Erythroblast (primary cell): ENCODE measurements around the gene DOCK2.
"Not testable (repeated sequence)": the region's sequence is repeated elsewhere in the genome, so short reads cannot be mapped to it uniquely, and the experiment has no call there.

Experiments
- DNase-seq, 2 experiments: peaks; one replicate each; lab custom pipeline; 2025; lab: John Stamatoyannopoulos, UW
- GATA1 ChIP-seq: IDR thresholded peaks from 2 replicates; pipeline ENCODE4 v1.6.1; 2011; ENCODE audit warnings: low read depth, mild to moderate bottlenecking, control low read depth, low read length, moderate library complexity
- POLR2A ChIP-seq: IDR thresholded peaks from 2 replicates; pipeline ENCODE4 v1.6.1; 2011; ENCODE audit warnings: mild to moderate bottlenecking, low read length

The DOCK2 gene

DNA sequence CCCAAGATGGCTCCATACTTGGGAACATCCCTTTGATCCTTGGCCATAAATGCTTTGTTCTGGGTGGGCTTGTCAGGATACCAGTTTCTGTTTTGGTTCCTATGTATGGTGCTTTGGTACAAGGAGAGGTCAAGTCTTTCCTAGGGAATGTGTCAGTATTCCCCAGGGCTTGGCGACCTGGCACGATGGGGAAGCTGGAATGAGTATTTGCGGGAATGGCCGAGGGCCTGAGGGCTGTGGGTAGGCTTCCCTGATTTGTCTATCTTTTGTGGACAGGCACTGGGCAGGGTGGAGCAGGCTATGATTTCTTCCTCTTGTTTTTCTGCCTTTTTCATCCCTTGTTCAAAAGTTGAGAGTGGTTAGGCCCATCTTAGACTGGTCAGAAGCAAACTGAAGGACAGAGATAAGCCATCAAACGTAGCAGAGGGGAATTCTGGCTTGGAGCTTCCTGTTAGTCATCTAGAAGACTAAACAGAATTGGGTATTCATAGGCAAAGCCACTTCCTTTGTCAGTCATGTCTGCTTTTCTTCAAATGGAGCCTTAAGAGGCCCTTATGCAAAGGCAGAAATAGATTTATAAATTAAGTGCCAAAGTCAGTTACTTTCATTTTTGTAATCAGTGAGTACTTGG is 13.7 kb downstream of the DOCK2 start:
- no peak for DNase-seq
- no peak for TF ChIP-seq POLR2A

DNA sequence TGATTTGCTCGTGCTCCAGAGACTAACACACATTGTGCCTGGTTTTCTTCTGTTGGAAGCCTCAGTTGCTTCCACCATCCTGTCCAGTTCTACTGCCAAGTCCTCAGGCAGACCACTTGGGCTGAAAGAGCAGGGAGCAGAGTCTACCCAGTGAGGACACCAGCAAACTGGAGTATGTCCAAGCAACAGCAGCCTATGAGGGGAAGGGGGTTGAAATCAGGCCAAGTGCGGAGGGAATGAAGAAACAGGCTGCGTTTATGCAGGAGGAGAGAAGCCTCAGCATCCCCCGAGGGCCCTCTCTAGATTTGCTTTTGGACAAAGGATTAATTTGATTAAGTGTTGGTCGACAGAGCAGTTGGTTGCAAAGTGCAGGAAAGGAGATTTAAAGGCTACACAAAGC is 14.5 kb downstream of the DOCK2 start:
- TF ChIP-seq GATA1, result no peak
- no peak for TF ChIP-seq POLR2A
- no peak for DNase-seq

DNA sequence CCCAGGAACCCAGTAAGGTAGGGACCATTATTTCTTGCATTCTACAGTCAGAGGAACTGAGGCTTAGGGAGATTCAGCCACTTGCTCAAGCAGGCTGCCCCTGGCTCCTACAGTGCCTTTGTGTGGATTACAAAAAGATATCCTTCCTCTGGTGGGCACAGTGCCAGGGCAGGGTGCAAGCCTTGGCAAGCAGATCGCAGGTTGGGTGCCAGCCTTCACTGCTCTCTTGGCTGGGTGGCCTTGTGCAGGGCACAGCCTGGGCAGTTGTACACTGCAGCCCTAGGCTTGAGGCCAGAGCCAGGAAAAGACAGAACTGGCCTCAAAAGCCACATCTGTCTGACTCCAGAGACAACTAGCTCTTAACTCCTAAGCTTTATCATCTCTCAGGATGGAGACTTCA is 15.0 kb downstream of the DOCK2 start:
- DNase-seq, result no peak
- TF ChIP-seq POLR2A (no peak), GATA1 (no peak)

DNA sequence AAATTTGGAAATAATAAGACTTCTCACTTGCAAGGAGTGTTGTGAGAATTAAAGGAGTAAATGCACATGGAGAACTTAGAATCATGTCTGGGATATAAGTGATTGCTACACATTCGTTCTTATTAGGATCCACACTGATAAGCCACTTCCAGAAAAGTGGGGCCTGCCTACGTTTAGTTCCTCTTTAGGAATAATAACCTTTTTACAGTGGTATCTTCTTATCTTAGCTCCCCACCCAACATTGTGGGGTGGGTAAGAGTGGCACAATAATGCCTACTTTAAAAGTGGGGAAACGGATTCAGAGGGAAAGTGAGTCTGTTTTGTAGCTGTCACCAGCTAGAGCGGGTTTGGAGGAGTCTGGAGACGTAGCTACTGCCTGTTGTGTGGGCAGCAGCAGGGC is 16.0 kb downstream of the DOCK2 start:
- no peak for TF ChIP-seq POLR2A
- no peak for TF ChIP-seq GATA1
- DNase-seq, result no peak

GRCh38 chr5:169655353-169655752 is 18.3 kb downstream of the DOCK2 start:
- TF ChIP-seq GATA1 (no peak), POLR2A (no peak)
- DNase-seq, result no peak

DNA sequence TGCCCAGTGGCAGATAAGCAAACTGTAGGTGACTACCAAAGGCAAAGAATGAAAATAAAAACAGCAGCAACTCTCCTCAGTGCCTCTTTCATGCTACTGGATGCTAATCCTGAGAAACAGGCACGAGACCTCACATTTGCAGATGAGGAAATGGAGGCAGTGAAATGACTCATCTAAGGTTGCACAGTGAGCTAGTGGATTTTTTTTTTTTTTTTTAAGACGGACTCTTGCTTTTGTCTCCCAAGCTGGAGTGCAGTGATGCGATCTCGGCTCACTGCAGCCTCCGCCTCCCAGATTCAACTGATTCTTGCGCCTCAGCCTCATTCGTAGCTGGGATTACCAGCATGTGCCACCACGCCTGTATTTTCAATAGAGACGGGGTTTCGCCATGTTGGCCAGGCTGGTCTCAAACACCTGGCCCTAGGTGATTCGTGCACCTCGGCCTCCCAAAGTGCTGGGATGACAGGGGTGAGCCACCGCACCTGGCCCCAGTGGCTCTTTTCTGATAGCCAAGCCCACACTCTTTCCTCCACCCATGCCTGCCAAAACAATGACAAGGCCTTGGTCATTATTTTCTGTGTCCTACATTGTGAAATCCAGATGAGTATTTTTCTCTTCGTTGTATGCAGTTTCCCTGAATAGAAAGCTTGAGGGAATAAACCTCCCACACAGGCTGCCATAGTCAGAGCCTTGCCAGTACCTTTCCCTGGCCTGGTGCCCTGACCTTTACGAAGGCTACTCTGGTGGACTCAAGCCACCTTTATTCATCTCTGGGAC is 19.2 kb downstream of the DOCK2 start:
- DNase-seq, result no peak
- TF ChIP-seq GATA1, result no peak
- no peak for TF ChIP-seq POLR2A

- DNase-seq, result no peak
- TF ChIP-seq GATA1 (no peak), POLR2A (no peak)
Observed at GRCh38 chr5:169657127-169657526, 20.1 kb downstream of the DOCK2 start.

- not testable (repeated sequence) for DNase-seq
Observed at GRCh38 chr5:169662451-169662850, 25.4 kb downstream of the DOCK2 start.

- no peak for DNase-seq
- no peak for TF ChIP-seq GATA1
- TF ChIP-seq POLR2A, result no peak
Observed at GRCh38 chr5:169663537-169663936, 26.5 kb downstream of the DOCK2 start.

DNA sequence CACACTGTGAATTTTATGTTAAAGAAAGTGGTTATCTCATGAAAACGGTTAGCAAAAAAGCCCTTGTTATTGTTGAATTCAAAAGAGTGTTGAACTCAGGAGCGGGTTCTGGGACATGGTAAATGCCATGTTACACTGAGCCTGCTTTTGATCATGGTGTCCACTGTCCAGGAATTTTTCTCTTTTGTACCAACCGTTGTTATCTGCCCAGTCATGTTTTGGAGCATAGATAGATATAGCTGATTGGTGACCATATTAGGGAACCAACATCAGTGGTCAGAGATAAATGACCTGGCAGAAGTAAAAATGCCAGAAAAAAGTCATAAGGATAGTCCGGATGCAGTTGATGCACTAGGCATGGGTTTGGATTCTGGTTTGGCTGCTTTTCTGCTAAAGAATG is 29.3 kb downstream of the DOCK2 start:
- TF ChIP-seq POLR2A (no peak), GATA1 (no peak)
- peak in 1 of 2 experiments; percentile 57 for DNase-seq

GRCh38 chr5:169667896-169668674 is 31.0 kb downstream of the DOCK2 start:
- DNase-seq, result peak in 1 of 2 experiments; percentile 12
- no peak for TF ChIP-seq POLR2A
- TF ChIP-seq GATA1, result no peak

- no peak for TF ChIP-seq GATA1
- TF ChIP-seq POLR2A, result no peak
- DNase-seq, result no peak
Observed at GRCh38 chr5:169668732-169669131, 31.7 kb downstream of the DOCK2 start.

DNA sequence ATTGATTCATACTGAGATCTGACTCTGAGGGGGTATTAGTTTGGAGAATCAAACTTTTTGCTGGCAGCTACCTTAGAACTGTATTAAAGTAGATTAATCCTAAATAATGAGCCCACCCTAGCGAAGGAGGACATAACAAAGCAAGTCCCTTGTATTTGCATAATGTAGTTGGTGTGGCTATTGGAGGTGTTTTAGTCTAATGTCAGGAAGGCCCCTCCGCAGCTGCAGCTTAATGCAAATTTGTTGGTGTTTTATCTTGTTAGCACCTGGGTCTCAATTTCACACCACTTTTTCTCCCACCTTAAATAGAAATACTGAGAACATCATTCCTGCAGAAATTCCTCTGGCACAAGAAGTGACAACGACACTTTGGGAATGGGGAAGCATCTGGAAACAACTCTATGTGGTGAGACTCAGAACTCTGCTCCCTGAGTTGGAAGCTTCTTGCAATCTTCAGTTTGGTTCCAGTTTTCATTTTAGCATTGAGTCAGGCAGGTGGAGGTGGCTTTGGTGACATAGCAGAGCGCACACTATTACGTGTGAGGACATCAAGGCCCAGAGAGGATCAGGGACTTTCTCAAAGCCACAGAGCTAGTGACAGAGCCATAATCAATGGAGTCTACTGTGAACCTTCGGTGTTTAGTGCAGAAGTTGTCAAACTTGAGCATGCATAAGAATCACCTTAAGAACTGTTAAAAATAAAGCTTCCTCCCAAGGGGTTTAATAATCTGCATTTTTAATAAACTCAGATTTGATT is 33.9 kb downstream of the DOCK2 start:
- TF ChIP-seq POLR2A, result no peak
- TF ChIP-seq GATA1, result no peak
- DNase-seq, result no peak
